MM.1S (cell line): ENCODE results near the gene PCNT.

ENCODE experiments used
- CTCF ChIP-seq: fragments of 300-600 bp; sonication (generic); IDR thresholded peaks from 2 replicates; pipeline ENCODE4 v1.5.1; 2016; ENCODE audit warnings: antibody characterized with exemption, low read length, mixed read lengths
- EZH2phosphoT487 ChIP-seq: fragments of 300-600 bp; sonication (generic); IDR thresholded peaks from 2 replicates; pipeline ENCODE4 v1.6.1; 2018; ENCODE audit warnings: antibody characterized with exemption, low read length

- no peak for TF ChIP-seq CTCF
- no peak for TF ChIP-seq EZH2phosphoT487
Observed at GRCh38 chr21:46320331-46320801, 3.6 kb upstream of the PCNT start.
